GM21529 (cell line): ENCODE data around the gene PCNX1.
"Not testable (repeated sequence)": the region's sequence is repeated elsewhere in the genome, so short reads cannot be mapped to it uniquely, and the experiment has no call there.

Experiments
- ATAC-seq: cut with Tn5 transposase; IDR thresholded peaks from one replicate; pipeline ENCODE4 v1.9.1; 2021; ENCODE audit not compliant: unreplicated experiment

PCNX1 gene

DNA sequence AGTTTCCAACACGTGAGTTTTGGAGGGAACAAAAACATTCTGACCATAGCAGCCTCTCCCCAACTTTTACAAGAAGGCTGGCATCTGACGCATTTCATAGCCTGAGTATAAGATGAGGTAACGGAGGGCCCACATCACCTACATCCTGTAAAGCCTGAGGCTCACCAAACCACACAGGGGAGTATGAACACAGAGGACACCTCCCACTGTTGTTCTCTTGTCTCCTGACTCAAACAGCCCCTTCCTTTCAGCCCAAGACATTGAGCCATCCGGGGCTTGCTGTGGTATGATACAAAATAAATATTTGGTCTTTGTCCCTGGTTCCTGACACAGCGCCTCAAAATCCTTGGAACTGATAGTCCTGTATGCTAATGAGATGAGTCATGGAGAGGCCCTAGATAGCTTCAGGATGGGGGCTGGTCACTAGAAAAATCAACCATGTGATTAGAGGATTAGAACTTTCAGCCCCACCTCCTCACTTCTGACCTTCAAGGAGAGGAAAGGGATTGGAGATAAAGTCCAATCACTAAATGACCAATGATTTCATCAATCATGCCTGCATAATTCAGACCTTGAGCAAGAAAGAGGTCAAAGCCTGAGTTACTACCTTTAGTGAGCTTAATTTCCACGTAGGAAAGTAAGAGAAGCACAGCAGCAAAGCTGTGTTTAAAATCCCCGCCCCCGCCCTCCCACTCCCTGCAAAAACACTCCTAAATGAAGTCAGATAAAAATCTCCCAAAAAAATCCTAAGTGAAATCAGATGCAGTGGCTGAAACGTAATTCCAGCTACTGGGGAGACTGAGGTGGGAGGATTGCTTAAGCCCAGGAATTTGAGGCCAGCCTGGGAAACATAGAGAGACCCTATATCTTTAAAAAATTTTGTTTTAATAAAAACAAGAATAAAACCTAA, 236.4 kb downstream of the PCNX1 start:
- ATAC-seq = no peak

DNA sequence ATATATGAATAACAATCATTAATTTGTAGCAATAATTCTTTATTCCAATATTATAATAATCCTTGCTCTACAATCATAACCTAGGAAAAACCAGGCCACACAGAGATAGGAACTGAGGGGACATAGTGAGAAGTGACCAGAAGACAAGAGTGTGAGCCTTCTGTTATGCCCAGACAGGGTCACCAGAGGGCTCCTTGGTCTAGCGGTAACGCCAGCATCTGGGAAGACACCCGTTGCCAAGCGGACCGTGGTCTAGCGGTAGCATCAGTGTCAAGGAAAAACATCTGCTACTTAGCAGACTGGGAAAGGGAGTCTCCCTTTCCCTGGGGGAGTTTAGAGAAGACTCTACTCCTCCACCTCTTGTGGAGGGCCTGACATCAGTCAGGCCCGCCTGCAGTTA, 240.1 kb downstream of the PCNX1 start:
- ATAC-seq = not testable (repeated sequence)

DNA sequence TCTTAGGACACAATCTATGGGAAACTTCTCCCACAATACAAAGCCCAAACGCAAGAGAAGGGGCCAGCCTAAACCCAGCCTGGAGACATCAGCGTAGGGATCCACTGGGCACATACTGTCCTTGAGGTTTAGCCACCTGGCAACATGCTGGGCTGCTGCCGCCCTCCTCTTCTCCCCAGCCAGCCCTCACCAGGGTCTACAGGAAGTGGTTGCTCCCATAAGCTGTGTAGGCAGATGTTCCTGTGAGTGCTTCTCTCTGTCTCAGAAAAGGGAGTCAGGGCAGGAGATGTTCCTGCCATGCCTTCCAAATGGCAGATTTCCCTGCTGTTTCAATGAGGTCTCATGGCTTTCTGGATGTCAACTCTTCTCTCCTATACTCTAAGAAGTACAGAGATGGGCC, 241.4 kb downstream of the PCNX1 start:
- ATAC-seq = no peak

DNA sequence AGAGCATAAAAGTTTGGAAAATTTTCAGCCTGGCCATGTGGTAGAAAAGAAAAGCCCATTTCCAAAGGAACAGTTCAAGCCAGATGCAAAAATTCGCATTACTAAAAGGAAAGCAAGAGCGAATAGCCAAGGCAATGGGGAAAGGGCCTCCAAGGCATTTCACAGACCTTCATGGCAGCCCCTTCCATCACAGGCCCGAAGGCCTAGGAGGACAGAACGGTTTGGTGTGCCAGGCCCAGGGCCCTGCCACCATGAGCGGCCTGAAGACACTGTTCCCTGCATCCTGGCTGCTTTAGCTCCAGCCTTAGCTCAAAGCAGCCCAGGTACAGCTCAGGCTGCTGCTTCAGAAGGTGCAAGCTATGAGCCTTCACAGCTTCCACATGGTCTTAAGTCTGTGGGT, 243.5 kb downstream of the PCNX1 start:
- no peak for ATAC-seq

DNA sequence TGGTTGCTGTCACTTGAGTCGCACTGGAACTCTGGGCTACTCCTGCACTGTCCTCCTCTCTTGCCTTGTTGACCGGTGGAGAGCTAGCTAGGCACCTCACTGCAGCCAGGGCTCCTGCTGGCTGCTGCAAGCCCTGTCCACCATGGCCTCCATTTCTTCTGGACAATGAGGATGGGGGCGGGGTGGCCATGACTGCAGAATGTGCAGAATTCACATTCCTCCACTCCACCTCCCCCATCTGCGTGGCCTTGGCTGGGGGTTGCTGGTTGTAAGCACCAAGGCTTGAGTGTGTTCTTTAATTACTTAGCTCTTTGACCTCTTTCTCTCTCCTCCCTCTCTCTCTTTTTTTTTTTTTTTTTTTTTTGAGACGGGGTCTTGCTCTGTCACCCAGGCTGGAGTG, 248.5 kb downstream of the PCNX1 start:
- no peak for ATAC-seq

DNA sequence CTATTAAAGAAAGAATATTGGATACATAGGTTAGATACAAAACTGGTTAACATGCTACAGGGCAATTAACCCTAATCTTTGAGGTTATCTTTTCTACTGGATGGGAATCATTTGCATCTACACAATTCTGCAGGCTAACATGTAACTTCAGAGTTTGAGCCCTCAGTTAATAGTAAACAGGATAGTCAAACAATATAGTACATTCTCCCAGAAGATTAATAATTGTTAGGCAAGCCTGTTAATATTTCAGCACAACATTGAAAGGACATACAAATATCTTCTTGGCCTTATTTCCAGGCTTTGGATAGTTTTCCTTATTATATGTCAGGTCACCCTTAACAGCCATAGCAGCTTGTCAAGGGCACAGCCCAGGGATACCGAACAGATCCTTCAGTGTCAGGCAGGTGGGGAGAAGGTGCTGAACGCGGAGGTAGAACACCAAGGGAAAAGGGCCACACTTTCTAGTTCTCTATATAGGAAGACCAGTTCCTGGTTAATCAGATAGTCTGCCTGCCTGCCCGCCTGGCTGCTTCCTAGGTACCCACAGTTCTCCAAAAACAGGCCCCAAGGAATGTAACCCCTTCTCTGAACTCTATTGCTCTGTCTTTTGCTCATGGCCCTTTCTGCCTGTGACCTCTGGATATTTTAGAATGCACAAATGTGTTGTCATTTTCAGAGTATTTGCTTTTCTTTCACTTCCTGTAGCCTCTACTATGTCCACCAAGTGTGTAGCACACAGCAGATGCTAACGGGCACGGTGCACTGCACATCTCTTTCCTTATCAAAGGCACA, 256.0 kb downstream of the PCNX1 start:
- ATAC-seq = no peak

DNA sequence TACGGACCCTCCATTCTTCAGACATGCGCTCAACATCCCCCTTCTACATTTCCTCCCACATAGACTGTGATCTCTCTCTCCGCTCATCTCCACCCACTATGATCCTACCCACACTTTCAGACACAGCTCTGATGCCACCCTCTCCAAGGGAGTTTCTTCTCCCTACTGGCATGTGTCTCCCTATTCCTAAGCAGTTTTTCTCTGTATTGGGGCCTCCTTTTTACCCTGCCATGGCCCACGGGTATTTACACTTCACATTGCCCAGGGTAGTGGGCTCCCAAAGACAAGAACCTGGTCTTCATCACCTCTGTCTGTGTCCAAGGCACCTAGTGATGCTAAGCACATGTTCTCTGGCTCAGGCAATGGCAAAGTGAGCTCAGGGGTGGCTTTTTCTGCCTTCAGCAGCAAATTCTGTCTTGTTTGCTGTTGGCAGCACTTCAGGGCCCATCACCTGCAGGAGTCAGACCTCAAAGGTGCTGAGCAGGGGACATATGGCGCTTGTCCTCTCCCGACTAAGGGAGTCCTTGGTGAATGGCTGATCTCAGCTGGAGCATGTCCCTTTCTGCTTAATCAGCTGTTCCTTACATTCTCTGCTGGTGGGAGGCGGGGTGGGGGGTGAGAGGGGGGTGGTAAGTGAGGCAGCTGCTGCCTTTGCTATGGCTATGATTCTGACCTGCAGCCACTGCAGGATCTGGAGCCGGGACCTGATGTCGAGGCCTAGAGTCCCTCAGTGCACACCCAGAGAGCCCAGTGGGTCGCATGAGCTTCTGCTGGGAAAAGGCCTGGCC, 256.8 kb downstream of the PCNX1 start:
- ATAC-seq = no peak
